KOPT-K1 (cell line): ENCODE results near the gene HLA-DQA1.

Experiments
- H3K27ac ChIP-seq: fragments of 200-600 bp; sonication (generic); 2 replicates; pipeline ENCODE4 v1.5.1; 2016; ENCODE audit warnings: antibody characterized with exemption, mild to moderate bottlenecking, low read depth, low read length; ENCODE audit not compliant: poor library complexity, severe bottlenecking
- H3K36me3 ChIP-seq: fragments of 200-600 bp; sonication (generic); 2 replicates; pipeline ENCODE4 v1.5.1; 2017; ENCODE audit warnings: antibody characterized with exemption, mild to moderate bottlenecking, low read length, moderate library complexity; ENCODE audit not compliant: insufficient read depth
- H3K9me3 ChIP-seq: fragments of 200-600 bp; sonication (generic); 2 replicates; pipeline ENCODE4 v1.5.1; 2017; ENCODE audit warnings: antibody characterized with exemption, low read length, mild to moderate bottlenecking; ENCODE audit not compliant: insufficient read depth, poor library complexity, severe bottlenecking

HLA-DQA1 gene

DNA sequence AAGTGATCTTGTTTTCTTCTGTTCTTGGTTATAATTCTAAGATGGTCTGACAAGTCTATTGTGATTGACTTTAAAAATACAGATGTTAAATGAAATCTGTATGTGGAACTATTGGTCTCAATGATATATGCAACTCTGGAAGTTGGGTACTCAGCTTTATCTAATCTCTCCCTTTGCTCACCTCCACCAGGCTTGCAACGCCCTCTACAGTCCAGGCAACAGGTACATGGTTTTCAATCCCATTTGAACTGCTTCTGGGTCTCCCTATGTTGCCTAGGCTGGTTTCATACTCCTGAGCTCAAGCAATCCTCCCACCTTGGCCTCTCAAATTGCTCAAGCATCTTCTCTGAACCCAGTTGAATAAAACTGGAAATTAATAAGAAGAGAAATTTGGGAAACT lies 54.8 kb downstream of the HLA-DQA1 start:
- H3K36me3 ChIP-seq: no peaks in the 10 kb centered on the region
- no peaks in the 10 kb centered on the region for H3K9me3 ChIP-seq
- no peak overlapping the region for H3K27ac ChIP-seq
